ENCODE measurements around the gene ZNF80.

GRCh38 chr3:114226313-114226712, 11.1 kb downstream of the ZNF80 start:
- TF ChIP-seq CTCF (IDR thresholded peaks at IDR 0.05) (no peak), POLR2A (IDR thresholded peaks at IDR 0.05) (no peak)

Measured in uterus (tissue), 2 donors.